ENCODE data around the gene SHISAL1.

DNA sequence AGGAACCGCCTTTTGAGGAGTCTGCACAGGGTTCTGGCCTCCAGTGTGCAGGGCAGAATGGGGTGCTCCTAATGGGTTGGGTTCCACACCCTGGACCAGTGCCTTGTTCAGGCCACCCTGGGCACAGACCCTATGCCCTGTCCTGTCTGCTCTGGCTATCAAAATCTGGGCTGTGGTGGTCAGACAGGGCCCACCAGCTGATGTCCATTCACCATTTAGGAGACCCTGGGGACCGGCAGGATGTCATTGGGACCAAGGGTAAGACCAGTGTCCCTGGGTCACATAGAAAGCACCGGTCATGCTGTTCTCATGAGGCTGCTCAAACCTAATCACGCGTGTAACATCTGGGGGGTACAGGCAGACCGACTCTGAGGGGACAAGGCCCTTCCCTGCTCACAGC lies 94.7 kb downstream of the SHISAL1 start:
- TF ChIP-seq, protein P1, sequence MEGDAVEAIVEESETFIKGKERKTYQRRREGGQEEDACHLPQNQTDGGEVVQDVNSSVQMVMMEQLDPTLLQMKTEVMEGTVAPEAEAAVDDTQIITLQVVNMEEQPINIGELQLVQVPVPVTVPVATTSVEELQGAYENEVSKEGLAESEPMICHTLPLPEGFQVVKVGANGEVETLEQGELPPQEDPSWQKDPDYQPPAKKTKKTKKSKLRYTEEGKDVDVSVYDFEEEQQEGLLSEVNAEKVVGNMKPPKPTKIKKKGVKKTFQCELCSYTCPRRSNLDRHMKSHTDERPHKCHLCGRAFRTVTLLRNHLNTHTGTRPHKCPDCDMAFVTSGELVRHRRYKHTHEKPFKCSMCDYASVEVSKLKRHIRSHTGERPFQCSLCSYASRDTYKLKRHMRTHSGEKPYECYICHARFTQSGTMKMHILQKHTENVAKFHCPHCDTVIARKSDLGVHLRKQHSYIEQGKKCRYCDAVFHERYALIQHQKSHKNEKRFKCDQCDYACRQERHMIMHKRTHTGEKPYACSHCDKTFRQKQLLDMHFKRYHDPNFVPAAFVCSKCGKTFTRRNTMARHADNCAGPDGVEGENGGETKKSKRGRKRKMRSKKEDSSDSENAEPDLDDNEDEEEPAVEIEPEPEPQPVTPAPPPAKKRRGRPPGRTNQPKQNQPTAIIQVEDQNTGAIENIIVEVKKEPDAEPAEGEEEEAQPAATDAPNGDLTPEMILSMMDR (optimal IDR thresholded peaks at IDR 0.05 in 1 of 3, IDR thresholded peaks at IDR 0.05 in 1 of 3, conservative IDR thresholded peaks at IDR 0.05 in 1 of 3; ENCODE audit: extremely low read depth in 1 of 3, insufficient read depth in 2 of 3, low read length in 3 of 3) = no peak
- no peak for TF ChIP-seq EZH2 (IDR thresholded peaks at IDR 0.05; ENCODE audit: low read length)
